C4-2B (cell line): ENCODE measurements around the gene KRTAP21-3.
"Not testable (repeated sequence)": the region's sequence is repeated elsewhere in the genome, so short reads cannot be mapped to it uniquely, and the experiment has no call there.

Experiments used
- H3K27ac ChIP-seq: fragments of 450-650 bp; 2 replicates; pipeline ENCODE4 v1.5.1; 2017
- ZFX ChIP-seq: fragments of 450-650 bp; IDR thresholded peaks from 2 replicates; pipeline ENCODE4 v1.6.1; 2017
- TF ChIP-seq, protein P1 (sequence below): fragments of 450-650 bp; conservative IDR thresholded peaks from 2 replicates; pipeline ENCODE4 v1.5.1; 2017; ENCODE audit warnings: mild to moderate bottlenecking

KRTAP21-3 gene, protein sequence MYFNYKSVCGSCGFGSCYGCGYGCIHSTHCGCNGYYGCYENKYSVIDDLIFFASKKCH

DNA sequence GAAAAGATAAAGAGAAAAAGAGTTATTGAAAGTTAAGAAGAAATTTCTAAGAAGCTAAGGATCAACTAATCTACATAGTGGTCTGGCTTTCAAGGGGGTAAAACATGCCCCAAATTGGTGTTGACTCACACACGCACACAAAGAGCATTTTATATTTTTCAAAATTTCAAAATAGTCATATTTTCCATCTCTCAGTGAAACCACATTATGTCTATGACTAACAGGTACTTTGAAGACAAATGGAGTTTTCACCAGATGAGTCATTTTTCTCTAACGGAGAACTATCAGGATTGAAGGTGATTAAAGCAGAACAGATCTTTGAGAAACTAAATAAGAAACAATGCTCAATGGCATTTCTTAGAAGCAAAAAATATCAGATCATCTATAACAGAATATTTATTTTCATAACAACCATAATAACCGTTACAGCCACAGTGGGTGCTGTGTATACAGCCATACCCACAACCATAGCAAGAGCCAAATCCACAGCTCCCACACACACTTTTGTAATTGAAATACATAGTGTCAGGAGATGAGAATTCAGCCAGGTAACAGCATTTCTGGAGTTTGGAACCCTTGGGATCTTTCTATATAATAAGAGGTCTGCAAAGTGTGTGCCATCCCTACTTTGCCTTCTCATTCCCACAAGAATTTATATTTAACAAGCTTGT, at the start of gene KRTAP21-3:
Gene KRTAP21-3, minus strand, starts transcription at position 539 of the 671 bp plus-strand sequence. Its CDS starts 18 bp downstream, at position 521.
- H3K27ac ChIP-seq: no peak within 1 kb of the TSS
- TF ChIP-seq, protein P1, sequence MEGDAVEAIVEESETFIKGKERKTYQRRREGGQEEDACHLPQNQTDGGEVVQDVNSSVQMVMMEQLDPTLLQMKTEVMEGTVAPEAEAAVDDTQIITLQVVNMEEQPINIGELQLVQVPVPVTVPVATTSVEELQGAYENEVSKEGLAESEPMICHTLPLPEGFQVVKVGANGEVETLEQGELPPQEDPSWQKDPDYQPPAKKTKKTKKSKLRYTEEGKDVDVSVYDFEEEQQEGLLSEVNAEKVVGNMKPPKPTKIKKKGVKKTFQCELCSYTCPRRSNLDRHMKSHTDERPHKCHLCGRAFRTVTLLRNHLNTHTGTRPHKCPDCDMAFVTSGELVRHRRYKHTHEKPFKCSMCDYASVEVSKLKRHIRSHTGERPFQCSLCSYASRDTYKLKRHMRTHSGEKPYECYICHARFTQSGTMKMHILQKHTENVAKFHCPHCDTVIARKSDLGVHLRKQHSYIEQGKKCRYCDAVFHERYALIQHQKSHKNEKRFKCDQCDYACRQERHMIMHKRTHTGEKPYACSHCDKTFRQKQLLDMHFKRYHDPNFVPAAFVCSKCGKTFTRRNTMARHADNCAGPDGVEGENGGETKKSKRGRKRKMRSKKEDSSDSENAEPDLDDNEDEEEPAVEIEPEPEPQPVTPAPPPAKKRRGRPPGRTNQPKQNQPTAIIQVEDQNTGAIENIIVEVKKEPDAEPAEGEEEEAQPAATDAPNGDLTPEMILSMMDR: no peak
- TF ChIP-seq ZFX: no peak

DNA sequence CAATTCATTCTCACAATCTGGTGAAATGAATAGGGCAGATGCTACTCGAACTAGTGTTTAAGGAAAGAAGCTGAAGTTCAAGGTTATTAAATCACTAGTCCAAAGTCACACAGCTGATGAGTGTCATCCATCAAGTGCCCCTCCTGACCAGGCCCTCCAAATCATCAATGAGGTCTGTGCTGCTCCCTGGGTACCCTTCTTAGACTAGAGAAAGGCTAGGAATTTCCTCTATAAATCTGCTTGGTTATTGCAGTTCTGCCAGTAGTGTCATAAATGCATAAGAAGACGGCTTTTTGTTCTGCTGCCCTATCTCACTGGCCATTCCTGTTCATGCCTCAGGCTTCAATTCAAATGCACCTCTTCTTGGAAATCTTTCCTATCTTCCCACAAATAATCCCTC, 42.2 kb upstream of the KRTAP21-3 start:
- no peak overlapping the region for H3K27ac ChIP-seq
- TF ChIP-seq, protein P1: no peak
- TF ChIP-seq ZFX: no peak

DNA sequence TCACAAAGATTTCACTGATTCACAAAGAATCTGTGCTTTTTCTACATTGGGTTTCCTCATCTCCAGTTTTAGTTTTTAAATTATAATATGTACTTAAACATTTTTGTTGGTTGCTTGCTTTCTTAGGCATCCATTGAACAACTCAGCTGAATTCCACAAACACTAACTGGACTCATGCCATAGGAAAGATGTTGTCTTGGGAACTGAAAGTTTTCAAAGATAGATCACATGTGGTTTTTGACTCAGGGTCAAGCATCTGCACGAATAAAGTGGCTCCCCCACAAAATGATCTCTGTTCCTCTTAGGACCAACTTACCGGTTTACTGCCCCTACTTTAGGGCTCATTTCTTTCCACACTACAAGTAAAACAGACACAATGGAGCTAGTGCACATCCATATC, 39.7 kb upstream of the KRTAP21-3 start:
- no peak for TF ChIP-seq ZFX
- TF ChIP-seq, protein P1: no peak
- H3K27ac ChIP-seq: no peak overlapping the region

DNA sequence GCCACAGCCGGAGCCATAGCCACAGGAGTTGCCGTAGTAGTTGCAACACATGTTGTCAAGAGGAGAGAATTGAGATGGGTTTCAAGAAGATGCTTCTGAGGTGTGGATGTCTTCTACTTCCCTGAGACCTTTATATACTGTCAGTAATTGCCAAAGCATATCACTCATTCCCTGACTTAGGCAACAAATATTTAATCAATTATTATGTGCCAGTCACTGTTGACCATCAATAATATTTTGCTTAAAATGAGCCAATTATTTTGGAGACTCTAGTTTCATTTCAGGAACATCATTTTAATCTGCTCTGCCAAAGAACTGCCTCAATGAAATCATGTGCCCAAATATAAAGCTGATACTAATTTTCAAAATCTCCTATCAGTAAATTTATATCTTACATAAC, 36.8 kb upstream of the KRTAP21-3 start, which contains the start of gene KRTAP21-1:
Gene KRTAP21-1, minus strand, starts transcription at position 101 of the 400 bp plus-strand sequence. Its CDS starts 50 bp downstream, at position 51.
- H3K27ac ChIP-seq: not testable (repeated sequence)

DNA sequence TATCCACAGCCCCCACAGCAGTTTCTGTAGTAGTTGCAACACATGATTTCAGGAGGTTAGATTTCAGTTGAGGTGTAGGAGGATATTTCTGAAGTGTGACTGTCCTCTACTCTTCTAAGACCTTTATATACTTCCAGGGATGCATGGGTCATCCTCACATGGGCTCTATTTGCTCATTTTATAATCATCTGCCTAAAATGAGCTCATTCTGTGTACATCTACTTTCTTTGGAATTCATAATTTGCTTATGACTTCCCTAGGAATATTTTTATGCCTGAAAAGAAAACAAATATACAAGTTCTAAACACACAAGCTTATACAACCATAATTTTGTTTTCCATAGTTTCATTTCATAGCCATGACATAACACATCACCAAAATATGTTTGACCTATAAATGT, 28.6 kb upstream of the KRTAP21-3 start, which contains the start of gene KRTAP21-2:
Gene KRTAP21-2, minus strand, starts transcription at position 101 of the 400 bp plus-strand sequence. Its CDS starts 57 bp downstream, at position 44.
- H3K27ac ChIP-seq: no peak within 1 kb of the TSS
- TF ChIP-seq ZFX: no peak
- TF ChIP-seq, protein P1: no peak

DNA sequence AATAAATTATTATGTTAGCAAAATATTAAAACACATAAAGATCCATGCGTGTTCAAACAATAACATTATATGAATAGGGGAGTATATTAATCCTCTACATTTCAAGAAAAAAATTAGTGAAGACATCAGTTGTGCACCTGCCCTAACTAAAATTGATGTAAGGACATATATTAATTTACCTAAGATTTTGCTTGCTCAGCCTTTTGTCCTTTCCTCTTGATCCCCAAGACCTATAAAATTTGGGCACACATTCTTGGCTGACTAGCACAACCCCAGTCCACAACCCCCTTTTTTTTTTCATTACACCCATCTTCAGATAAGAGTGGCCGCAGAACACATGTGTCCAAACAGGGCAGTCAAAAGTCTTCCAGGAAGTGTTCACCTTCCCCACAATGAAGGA, 21.9 kb upstream of the KRTAP21-3 start:
- TF ChIP-seq ZFX: no peak
- TF ChIP-seq, protein P1: no peak
- no peak overlapping the region for H3K27ac ChIP-seq

DNA sequence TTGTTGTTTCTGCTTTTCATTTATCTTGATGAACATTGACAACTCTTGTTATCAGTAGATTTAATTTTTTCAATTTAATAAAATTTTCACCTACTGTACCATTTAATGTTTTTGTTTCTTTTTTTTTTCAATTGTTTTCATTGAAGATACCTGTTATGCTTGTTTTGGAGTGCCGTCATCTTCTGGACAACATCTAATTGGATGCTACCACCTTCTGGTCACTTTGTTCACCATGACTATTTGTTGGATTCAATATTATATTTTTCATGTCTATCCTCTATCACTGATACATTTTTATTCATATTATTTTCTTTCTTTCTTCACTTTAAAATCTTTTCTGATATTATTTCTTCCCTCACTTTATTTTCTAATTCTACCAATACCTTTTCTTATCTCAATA, 14.4 kb upstream of the KRTAP21-3 start:
- H3K27ac ChIP-seq: no peak overlapping the region
- TF ChIP-seq, protein P1: peak; percentile 60
- no peak for TF ChIP-seq ZFX

DNA sequence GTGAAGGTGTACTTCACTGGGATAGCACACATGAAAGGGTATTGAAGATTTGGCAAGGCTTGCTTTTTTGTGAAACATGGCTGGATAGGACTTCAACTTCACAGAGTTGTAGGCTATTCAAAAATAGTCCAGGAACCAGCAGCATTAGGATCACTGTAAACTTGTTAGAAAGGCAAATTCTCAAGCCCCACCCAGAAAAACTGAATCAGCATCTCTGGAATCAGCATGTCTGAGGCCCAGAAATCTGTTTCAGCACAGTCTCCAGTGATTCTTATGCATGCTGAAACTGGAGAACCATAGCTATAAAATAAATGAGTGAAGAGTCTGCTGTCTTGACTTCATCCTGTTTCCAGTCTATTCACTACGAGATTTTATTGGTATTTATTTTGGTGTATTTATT, 8.1 kb upstream of the KRTAP21-3 start:
- no peak overlapping the region for H3K27ac ChIP-seq
- TF ChIP-seq ZFX: no peak
- TF ChIP-seq, protein P1: no peak
